ENCODE measurements around the gene IL1RAPL2. TPM values are rescaled to one million over a fixed set of nuclear protein-coding genes. Genes with fewer than 3 reads are reported as not detected.

IL1RAPL2 gene
- total RNA-seq, 1 donor from 2014 or later: 1.0 TPM

DNA sequence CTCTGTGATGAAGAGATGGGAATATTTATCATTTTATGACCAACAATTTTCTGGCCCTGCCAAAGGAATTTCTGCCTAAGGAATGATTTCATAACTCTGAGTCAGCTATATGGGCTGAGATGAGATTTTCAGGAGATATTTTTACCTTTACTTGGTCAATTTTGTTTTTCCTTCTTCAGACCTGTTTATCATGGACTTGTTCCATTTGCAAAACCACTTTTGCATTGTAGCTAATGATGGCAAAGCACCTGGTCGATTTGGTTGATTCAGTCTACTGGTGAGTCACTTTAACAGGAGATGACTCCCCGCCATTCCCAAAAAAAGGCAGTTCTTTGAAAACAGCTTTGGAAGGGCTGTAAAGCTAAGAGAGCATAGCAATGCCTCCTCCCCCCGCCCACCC, 601.2 kb downstream of the IL1RAPL2 start:
- H3K27ac ChIP-seq (ENCODE audit: low read depth, low read length): no peak overlapping the region
- no peaks in the 10 kb centered on the region for H3K4me1 ChIP-seq (ENCODE audit: control insufficient read depth in 3 of 3, insufficient read depth in 3 of 3, low read length in 3 of 3)
- H3K27me3 ChIP-seq (ENCODE audit: control insufficient read depth in 3 of 3, insufficient read depth in 3 of 3, low read length in 3 of 3): peaks cover 0 to 5% (median 0%) of the 10 kb centered on the region in 3 donors
- no peaks in the 10 kb centered on the region for H3K9me3 ChIP-seq (ENCODE audit: control insufficient read depth in 3 of 3, low read length in 3 of 3)
- no peaks in the 10 kb centered on the region for H3K36me3 ChIP-seq (ENCODE audit: control insufficient read depth in 3 of 3, insufficient read depth in 3 of 3, low read length in 3 of 3)
- no peak overlapping the region for H3K9ac ChIP-seq (ENCODE audit: low read depth in 1 of 3, low read length in 3 of 3)
- H3K4me3 ChIP-seq (ENCODE audit: low read length in 3 of 3): no peak overlapping the region

DNA sequence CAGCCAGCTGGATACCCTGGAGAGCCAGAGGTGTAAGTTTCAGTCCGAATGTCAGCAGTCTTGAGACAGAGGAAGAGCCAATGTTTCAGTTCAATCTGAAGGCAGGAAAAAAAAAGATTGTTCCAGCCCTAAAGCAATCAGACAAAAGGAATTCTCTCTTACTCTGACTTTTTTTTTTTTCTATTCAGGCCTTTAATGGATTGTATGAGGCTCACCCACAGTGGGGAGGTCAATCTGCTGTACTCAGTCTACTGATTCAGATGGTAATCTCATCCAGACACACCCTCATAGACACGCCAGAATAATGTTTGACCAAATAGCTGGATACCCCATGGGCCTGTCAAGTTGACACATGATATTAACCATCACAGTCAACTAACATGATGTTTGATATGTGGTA, 602.6 kb downstream of the IL1RAPL2 start:
- H3K4me3 ChIP-seq (ENCODE audit: low read length in 3 of 3): no peak overlapping the region
- no peak overlapping the region for H3K27ac ChIP-seq (ENCODE audit: low read depth, low read length)
- H3K36me3 ChIP-seq (ENCODE audit: control insufficient read depth in 3 of 3, insufficient read depth in 3 of 3, low read length in 3 of 3): no peaks in the 10 kb centered on the region
- no peaks in the 10 kb centered on the region for H3K9me3 ChIP-seq (ENCODE audit: control insufficient read depth in 3 of 3, low read length in 3 of 3)
- peaks cover 0 to 2% (median 0%) of the 10 kb centered on the region in 3 donors for H3K27me3 ChIP-seq (ENCODE audit: control insufficient read depth in 3 of 3, insufficient read depth in 3 of 3, low read length in 3 of 3)
- H3K4me1 ChIP-seq (ENCODE audit: control insufficient read depth in 3 of 3, insufficient read depth in 3 of 3, low read length in 3 of 3): no peaks in the 10 kb centered on the region
- H3K9ac ChIP-seq (ENCODE audit: low read depth in 1 of 3, low read length in 3 of 3): no peak overlapping the region

DNA sequence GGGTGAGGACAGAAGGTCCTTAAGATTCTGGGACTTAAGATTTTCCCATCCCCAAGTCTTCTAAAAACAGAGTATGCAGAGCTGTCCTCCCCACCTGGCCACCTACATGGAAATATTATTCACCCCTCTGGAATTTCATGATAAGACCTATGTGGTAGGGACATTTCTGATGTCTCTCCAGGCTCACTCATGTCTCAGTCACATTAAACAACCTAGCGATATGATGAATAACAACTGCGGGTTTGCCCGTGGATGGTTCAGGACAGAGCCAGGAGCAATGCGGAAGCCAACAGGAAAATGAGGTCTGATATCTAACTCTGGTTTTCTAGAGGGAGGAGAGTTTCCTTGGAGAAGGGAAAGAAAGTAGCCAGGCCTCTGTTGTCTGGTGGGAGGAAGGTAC, 607.1 kb downstream of the IL1RAPL2 start:
- peaks cover 0 to 2% (median 0%) of the 10 kb centered on the region in 3 donors for H3K27me3 ChIP-seq (ENCODE audit: control insufficient read depth in 3 of 3, insufficient read depth in 3 of 3, low read length in 3 of 3)
- H3K9ac ChIP-seq (ENCODE audit: low read depth in 1 of 3, low read length in 3 of 3): no peak overlapping the region
- no peaks in the 10 kb centered on the region for H3K36me3 ChIP-seq (ENCODE audit: control insufficient read depth in 3 of 3, insufficient read depth in 3 of 3, low read length in 3 of 3)
- H3K4me1 ChIP-seq (ENCODE audit: control insufficient read depth in 3 of 3, insufficient read depth in 3 of 3, low read length in 3 of 3): no peaks in the 10 kb centered on the region
- no peaks in the 10 kb centered on the region for H3K9me3 ChIP-seq (ENCODE audit: control insufficient read depth in 3 of 3, low read length in 3 of 3)
- no peak overlapping the region for H3K4me3 ChIP-seq (ENCODE audit: low read length in 3 of 3)
- no peak overlapping the region for H3K27ac ChIP-seq (ENCODE audit: low read depth, low read length)

DNA sequence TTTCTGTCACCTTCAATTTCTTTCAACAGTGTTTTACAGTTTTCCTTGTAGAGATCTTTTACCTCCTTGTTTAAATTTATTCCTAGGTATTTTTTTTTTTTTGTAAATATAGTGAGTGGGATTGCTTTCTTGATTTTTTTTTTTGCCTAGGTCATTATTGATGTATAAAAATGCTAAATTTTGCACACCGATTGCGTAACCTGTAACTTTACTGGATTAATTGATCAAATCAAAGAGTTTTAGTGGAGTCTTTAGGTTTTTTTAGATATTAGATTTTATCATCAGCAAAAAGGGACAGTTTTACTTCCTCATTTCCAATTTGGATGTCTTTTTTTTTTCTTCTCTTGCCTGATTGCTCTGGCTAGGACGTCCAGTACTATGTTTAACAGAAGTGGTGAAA, 613.6 kb downstream of the IL1RAPL2 start:
- Histone ChIP-seq H3K36me3 (ENCODE audit: control insufficient read depth in 3 of 3, insufficient read depth in 3 of 3, low read length in 3 of 3) (no peaks in the 10 kb centered on the region), H3K4me3 (ENCODE audit: low read length in 3 of 3) (no peak overlapping the region), H3K9ac (ENCODE audit: low read depth in 1 of 3, low read length in 3 of 3) (no peak overlapping the region), H3K9me3 (ENCODE audit: control insufficient read depth in 3 of 3, low read length in 3 of 3) (peaks cover 0 to 3% (median 0%) of the 10 kb centered on the region in 3 donors), H3K27me3 (ENCODE audit: control insufficient read depth in 3 of 3, insufficient read depth in 3 of 3, low read length in 3 of 3) (peaks cover 0 to 10% (median 0%) of the 10 kb centered on the region in 3 donors), H3K27ac (ENCODE audit: low read depth, low read length) (no peak overlapping the region), H3K4me1 (ENCODE audit: control insufficient read depth in 3 of 3, insufficient read depth in 3 of 3, low read length in 3 of 3) (no peaks in the 10 kb centered on the region)

DNA sequence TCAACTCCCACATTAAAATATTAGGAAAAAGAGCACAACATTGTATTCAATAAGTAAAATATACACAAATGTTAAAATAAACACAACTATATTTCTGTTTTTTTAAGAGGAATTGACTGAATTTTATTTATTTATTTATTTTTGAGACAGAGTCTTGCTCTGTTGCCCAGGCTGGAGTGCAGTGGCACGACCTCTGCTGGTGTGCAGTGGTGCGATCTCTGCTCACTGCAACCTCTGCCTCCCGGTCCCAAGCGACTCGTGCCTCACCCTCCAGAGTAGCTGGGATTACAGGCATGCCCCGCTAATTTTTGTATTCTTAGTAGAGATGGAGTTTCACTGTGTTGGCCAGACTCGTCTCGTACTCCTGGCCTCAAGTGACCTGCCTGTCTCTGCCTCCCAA, 623.1 kb downstream of the IL1RAPL2 start:
- H3K4me3 ChIP-seq (ENCODE audit: low read length in 3 of 3): no peak overlapping the region
- H3K9me3 ChIP-seq (ENCODE audit: control insufficient read depth in 3 of 3, low read length in 3 of 3): no peaks in the 10 kb centered on the region
- peaks cover 0 to 4% (median 0%) of the 10 kb centered on the region in 3 donors for H3K27me3 ChIP-seq (ENCODE audit: control insufficient read depth in 3 of 3, insufficient read depth in 3 of 3, low read length in 3 of 3)
- no peaks in the 10 kb centered on the region for H3K36me3 ChIP-seq (ENCODE audit: control insufficient read depth in 3 of 3, insufficient read depth in 3 of 3, low read length in 3 of 3)
- H3K27ac ChIP-seq (ENCODE audit: low read depth, low read length): no peak overlapping the region
- no peaks in the 10 kb centered on the region for H3K4me1 ChIP-seq (ENCODE audit: control insufficient read depth in 3 of 3, insufficient read depth in 3 of 3, low read length in 3 of 3)
- no peak overlapping the region for H3K9ac ChIP-seq (ENCODE audit: low read depth in 1 of 3, low read length in 3 of 3)

DNA sequence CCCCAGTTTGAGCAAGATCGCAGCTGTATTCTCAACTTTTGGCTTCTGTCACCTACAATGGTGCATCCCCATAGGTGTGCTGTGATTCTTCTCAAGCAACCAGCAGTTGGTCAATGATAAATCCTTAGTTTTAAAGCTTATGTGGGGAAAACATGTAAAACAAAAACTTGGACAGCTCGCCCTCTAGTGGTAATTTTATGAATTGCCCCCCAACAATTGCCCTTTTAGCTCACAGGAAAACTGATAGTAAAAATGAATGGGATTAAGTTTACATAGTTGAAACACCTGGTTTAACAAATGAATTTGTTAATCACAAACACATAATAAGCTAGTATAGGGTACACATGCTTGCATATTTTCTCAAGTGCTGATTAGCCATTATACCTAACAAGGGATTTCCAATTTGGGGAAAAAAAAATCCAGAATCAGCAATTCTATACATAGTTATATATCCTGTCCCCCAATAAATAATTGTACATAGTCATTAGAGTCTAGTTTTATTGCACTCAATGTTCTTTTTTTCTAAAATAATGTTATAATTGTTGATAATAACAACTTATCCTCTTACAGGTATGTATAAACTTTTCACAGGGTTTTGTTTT, 624.4 kb downstream of the IL1RAPL2 start:
- no peak overlapping the region for H3K27ac ChIP-seq (ENCODE audit: low read depth, low read length)

DNA sequence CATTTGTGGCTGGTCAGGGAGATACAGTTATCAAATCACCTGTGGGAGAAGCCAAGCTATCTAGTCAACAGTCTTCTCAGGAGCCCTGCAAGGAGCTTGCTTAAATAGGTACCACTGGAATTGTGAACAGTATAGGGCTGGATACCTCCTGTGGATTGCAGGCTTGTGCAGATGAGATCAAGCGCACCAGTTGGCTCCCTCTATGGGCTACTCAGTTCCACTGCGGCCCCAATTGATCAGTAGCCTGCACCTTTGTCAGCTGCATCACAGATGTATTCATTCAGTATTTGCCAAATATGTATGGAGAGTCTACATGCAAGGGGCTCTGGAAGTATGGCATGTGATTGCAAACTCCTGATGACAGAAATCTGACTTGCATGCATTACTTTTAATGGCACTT, 625.9 kb downstream of the IL1RAPL2 start:
- Histone ChIP-seq H3K4me1 (ENCODE audit: control insufficient read depth in 3 of 3, insufficient read depth in 3 of 3, low read length in 3 of 3) (no peaks in the 10 kb centered on the region), H3K36me3 (ENCODE audit: control insufficient read depth in 3 of 3, insufficient read depth in 3 of 3, low read length in 3 of 3) (no peaks in the 10 kb centered on the region), H3K9ac (ENCODE audit: low read depth in 1 of 3, low read length in 3 of 3) (no peak overlapping the region), H3K27me3 (ENCODE audit: control insufficient read depth in 3 of 3, insufficient read depth in 3 of 3, low read length in 3 of 3) (peaks cover 0 to 4% (median 0%) of the 10 kb centered on the region in 3 donors), H3K27ac (ENCODE audit: low read depth, low read length) (no peak overlapping the region), H3K4me3 (ENCODE audit: low read length in 3 of 3) (no peak overlapping the region), H3K9me3 (ENCODE audit: control insufficient read depth in 3 of 3, low read length in 3 of 3) (no peaks in the 10 kb centered on the region)

More for the DNA sequence above, 624.4 kb downstream of the IL1RAPL2 start:
- Histone ChIP-seq H3K4me1 (ENCODE audit: control insufficient read depth in 3 of 3, insufficient read depth in 3 of 3, low read length in 3 of 3) (no peaks in the 10 kb centered on the region), H3K9ac (ENCODE audit: low read depth in 1 of 3, low read length in 3 of 3) (no peak overlapping the region), H3K36me3 (ENCODE audit: control insufficient read depth in 3 of 3, insufficient read depth in 3 of 3, low read length in 3 of 3) (no peaks in the 10 kb centered on the region), H3K9me3 (ENCODE audit: control insufficient read depth in 3 of 3, low read length in 3 of 3) (no peaks in the 10 kb centered on the region), H3K27me3 (ENCODE audit: control insufficient read depth in 3 of 3, insufficient read depth in 3 of 3, low read length in 3 of 3) (peaks cover 0 to 4% (median 0%) of the 10 kb centered on the region in 3 donors), H3K4me3 (ENCODE audit: low read length in 3 of 3) (no peak overlapping the region)

DNA sequence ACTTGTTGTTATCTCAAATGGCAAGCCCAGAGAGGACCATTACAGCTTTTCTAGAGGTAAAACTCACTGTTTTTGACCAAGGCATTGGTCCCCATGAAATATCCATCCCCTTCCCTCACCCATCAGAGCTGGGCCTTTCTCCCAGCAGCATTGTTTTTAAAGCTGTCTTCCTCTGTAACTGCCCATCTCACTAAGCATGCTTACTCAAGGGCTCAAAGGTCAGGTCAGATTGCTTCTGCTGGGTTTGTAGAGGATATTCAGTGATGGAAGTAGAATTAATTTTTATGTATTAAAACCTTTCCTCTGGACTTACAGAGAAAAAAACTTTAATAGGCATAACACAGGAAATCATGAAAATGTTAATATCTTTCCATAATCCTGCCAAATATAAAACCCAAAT, 643.4 kb downstream of the IL1RAPL2 start:
- H3K4me3 ChIP-seq (ENCODE audit: low read length in 3 of 3): no peak overlapping the region
- no peak overlapping the region for H3K27ac ChIP-seq (ENCODE audit: low read depth, low read length)
- no peak overlapping the region for H3K9ac ChIP-seq (ENCODE audit: low read depth in 1 of 3, low read length in 3 of 3)
- H3K4me1 ChIP-seq (ENCODE audit: control insufficient read depth in 3 of 3, insufficient read depth in 3 of 3, low read length in 3 of 3): no peaks in the 10 kb centered on the region
- H3K9me3 ChIP-seq (ENCODE audit: control insufficient read depth in 3 of 3, low read length in 3 of 3): no peaks in the 10 kb centered on the region
- H3K27me3 ChIP-seq (ENCODE audit: control insufficient read depth in 3 of 3, insufficient read depth in 3 of 3, low read length in 3 of 3): peaks cover 0 to 7% (median 0%) of the 10 kb centered on the region in 3 donors
- H3K36me3 ChIP-seq (ENCODE audit: control insufficient read depth in 3 of 3, insufficient read depth in 3 of 3, low read length in 3 of 3): no peaks in the 10 kb centered on the region

DNA sequence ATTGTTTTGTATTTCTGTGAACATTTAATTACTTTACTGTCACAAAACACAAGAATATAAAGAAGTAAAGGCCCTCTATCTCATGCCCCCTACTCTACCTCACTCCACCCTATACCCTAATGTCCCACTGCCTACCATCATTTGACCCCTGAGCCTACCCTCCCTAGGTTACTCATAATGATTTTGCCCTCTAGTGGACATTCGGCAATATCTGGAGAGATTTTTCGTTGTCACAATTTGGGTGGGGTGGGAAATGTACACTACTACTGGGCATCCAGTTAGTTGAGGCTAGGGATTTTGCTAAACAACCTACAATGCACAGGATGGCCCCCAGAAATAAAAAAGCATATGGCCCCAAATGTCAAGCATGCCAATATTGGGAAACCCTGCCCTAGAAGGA, 644.3 kb downstream of the IL1RAPL2 start:
- Histone ChIP-seq H3K36me3 (ENCODE audit: control insufficient read depth in 3 of 3, insufficient read depth in 3 of 3, low read length in 3 of 3) (no peaks in the 10 kb centered on the region), H3K9ac (ENCODE audit: low read depth in 1 of 3, low read length in 3 of 3) (no peak overlapping the region), H3K4me1 (ENCODE audit: control insufficient read depth in 3 of 3, insufficient read depth in 3 of 3, low read length in 3 of 3) (no peaks in the 10 kb centered on the region), H3K27ac (ENCODE audit: low read depth, low read length) (no peak overlapping the region), H3K27me3 (ENCODE audit: control insufficient read depth in 3 of 3, insufficient read depth in 3 of 3, low read length in 3 of 3) (peaks cover 0 to 7% (median 0%) of the 10 kb centered on the region in 3 donors), H3K9me3 (ENCODE audit: control insufficient read depth in 3 of 3, low read length in 3 of 3) (no peaks in the 10 kb centered on the region), H3K4me3 (ENCODE audit: low read length in 3 of 3) (no peak overlapping the region)

DNA sequence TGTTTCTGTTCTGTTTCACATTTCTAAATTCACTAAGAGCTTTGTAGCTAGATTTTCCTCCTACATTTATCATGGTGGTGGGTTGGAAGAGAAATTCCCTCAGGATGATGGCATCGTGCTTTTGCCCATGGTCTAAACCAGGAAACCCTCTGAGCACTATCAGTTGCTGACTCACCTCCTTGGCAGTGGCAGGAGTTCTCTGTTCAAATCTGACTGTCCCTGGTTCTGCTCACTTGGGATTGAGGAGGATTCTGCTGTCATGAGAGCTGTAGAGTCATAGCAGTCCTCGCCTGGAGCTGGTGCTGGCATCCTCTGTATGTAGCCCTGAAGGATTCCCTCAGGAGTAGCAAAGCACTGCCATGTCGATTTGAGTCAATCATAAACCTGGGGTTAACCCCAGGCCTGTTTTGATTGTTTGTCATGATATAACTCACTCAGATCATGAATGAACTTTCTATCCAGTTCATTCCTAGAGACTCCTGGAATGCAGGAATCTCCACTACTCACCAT, 645.1 kb downstream of the IL1RAPL2 start:
- H3K36me3 ChIP-seq (ENCODE audit: control insufficient read depth in 3 of 3, insufficient read depth in 3 of 3, low read length in 3 of 3): no peaks in the 10 kb centered on the region
- no peak overlapping the region for H3K27ac ChIP-seq (ENCODE audit: low read depth, low read length)
- H3K4me1 ChIP-seq (ENCODE audit: control insufficient read depth in 3 of 3, insufficient read depth in 3 of 3, low read length in 3 of 3): no peaks in the 10 kb centered on the region
- peaks cover 0 to 7% (median 0%) of the 10 kb centered on the region in 3 donors for H3K27me3 ChIP-seq (ENCODE audit: control insufficient read depth in 3 of 3, insufficient read depth in 3 of 3, low read length in 3 of 3)
- no peak overlapping the region for H3K4me3 ChIP-seq (ENCODE audit: low read length in 3 of 3)
- H3K9ac ChIP-seq (ENCODE audit: low read depth in 1 of 3, low read length in 3 of 3): no peak overlapping the region
- no peaks in the 10 kb centered on the region for H3K9me3 ChIP-seq (ENCODE audit: control insufficient read depth in 3 of 3, low read length in 3 of 3)

All from skeletal muscle tissue (tissue), 4 donors.